Measurements from ENCODE around the gene DIAPH2.

Gene DIAPH2

GRCh38 chrX:97070346-97070745, 385.7 kb downstream of the DIAPH2 start:
- ChIA-PET POLR2A (no interaction called here), CTCF (no interaction called here)
- H3K4me3 ChIP-seq (ENCODE audit: control insufficient read depth in 1 of 7, extremely low read depth in 1 of 7, insufficient read depth in 4 of 7, low read depth in 2 of 7, low read length in 6 of 7) = no peak overlapping the region
- no peaks in the 10 kb centered on the region for H3K27me3 ChIP-seq (replicated peaks in 2 of 5; ENCODE audit: control insufficient read depth in 4 of 5, insufficient read depth in 5 of 5, low read length in 4 of 5)
- DNase-seq = no peak
- H3K4me1 ChIP-seq (ENCODE audit: control extremely low read depth in 1 of 4, control insufficient read depth in 4 of 4, insufficient read depth in 4 of 4, low read length in 3 of 4) = no peaks in the 10 kb centered on the region
- H3K9me3 ChIP-seq (ENCODE audit: control extremely low read depth in 1 of 5, control insufficient read depth in 4 of 5, insufficient read depth in 2 of 5, low read depth in 1 of 5, low read length in 4 of 5) = no peaks in the 10 kb centered on the region
- no CpG with 5 or more reads among the region's 1 CpG for WGBS (ENCODE audit: insufficient coverage)
- H3K36me3 ChIP-seq (ENCODE audit: control insufficient read depth in 4 of 4, insufficient read depth in 4 of 4, low read length in 3 of 4) = no peaks in the 10 kb centered on the region
- no peak overlapping the region for H3K27ac ChIP-seq (ENCODE audit: insufficient read depth in 1 of 2, low read depth in 1 of 2, low read length in 2 of 2, poor library complexity in 1 of 2, severe bottlenecking in 2 of 2)

DNA sequence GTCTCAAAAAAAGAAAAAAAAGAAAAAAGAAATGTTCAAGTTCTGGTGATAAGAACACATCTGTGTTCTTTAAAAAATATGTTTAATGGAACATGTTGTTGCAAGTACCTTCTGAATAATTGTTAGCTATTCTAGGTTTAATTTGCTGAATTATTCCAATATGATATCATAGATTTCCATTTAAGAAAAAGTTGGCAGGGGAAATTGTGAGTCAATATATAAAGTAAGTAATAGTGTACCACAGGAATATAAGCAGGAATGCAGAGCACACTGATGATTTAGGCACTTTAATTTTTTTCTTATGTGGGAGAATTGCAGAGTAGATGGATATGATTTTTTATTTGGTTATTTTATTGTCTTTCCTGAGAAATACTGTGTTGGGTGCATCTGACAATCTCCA, 389.8 kb downstream of the DIAPH2 start:
- Histone ChIP-seq H3K9me3 (ENCODE audit: control extremely low read depth in 1 of 5, control insufficient read depth in 4 of 5, insufficient read depth in 2 of 5, low read depth in 1 of 5, low read length in 4 of 5) (no peaks in the 10 kb centered on the region), H3K4me3 (ENCODE audit: control insufficient read depth in 1 of 7, extremely low read depth in 1 of 7, insufficient read depth in 4 of 7, low read depth in 2 of 7, low read length in 6 of 7) (no peak overlapping the region), H3K27me3 (replicated peaks in 2 of 5; ENCODE audit: control insufficient read depth in 4 of 5, insufficient read depth in 5 of 5, low read length in 4 of 5) (no peaks in the 10 kb centered on the region), H3K4me1 (ENCODE audit: control extremely low read depth in 1 of 4, control insufficient read depth in 4 of 4, insufficient read depth in 4 of 4, low read length in 3 of 4) (no peaks in the 10 kb centered on the region), H3K36me3 (ENCODE audit: control insufficient read depth in 4 of 4, insufficient read depth in 4 of 4, low read length in 3 of 4) (no peaks in the 10 kb centered on the region), H3K27ac (ENCODE audit: insufficient read depth in 1 of 2, low read depth in 1 of 2, low read length in 2 of 2, poor library complexity in 1 of 2, severe bottlenecking in 2 of 2) (no peak overlapping the region)
- DNase-seq = no peak
- CTCF ChIA-PET = no interaction called here
- POLR2A ChIA-PET = no interaction called here

GRCh38 chrX:97089116-97089515, 404.5 kb downstream of the DIAPH2 start:
- ChIA-PET POLR2A (no interaction called here), CTCF (no interaction called here)
- H3K4me3 ChIP-seq (ENCODE audit: control insufficient read depth in 1 of 7, extremely low read depth in 1 of 7, insufficient read depth in 4 of 7, low read depth in 2 of 7, low read length in 6 of 7) = no peak overlapping the region
- 100% methylated on average over 1 of the region's 1 CpG for WGBS (ENCODE audit: insufficient coverage)
- no peak for DNase-seq
- H3K9me3 ChIP-seq (ENCODE audit: control extremely low read depth in 1 of 5, control insufficient read depth in 4 of 5, insufficient read depth in 2 of 5, low read depth in 1 of 5, low read length in 4 of 5) = no peaks in the 10 kb centered on the region
- H3K27ac ChIP-seq (ENCODE audit: insufficient read depth in 1 of 2, low read depth in 1 of 2, low read length in 2 of 2, poor library complexity in 1 of 2, severe bottlenecking in 2 of 2) = no peak overlapping the region
- no peaks in the 10 kb centered on the region for H3K27me3 ChIP-seq (replicated peaks in 2 of 5; ENCODE audit: control insufficient read depth in 4 of 5, insufficient read depth in 5 of 5, low read length in 4 of 5)
- peaks cover 0 to 3% (median 0%) of the 10 kb centered on the region in 4 experiments for H3K36me3 ChIP-seq (ENCODE audit: control insufficient read depth in 4 of 4, insufficient read depth in 4 of 4, low read length in 3 of 4)
- no peaks in the 10 kb centered on the region for H3K4me1 ChIP-seq (ENCODE audit: control extremely low read depth in 1 of 4, control insufficient read depth in 4 of 4, insufficient read depth in 4 of 4, low read length in 3 of 4)

DNA sequence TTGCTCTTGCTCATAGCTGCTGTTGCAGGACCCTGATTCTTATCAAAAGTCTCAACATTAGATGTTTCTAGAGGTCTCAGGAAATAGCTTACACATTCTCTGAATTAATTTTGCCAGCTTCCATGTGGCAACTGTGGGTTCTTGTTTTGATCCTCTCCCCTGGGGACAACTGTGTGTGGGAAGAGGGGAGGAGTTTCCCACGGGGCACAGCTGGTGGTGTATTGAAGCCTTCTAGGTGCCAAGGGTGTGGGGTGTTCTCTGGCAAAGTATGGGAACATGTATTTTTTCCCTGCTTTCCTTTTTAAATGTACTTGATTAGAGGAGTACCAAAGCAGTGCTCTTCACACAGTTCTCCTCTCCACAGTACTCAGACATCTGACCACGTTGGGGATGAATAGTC, 411.7 kb downstream of the DIAPH2 start:
- ChIA-PET CTCF (no interaction called here), POLR2A (no interaction called here)
- no peak overlapping the region for H3K27ac ChIP-seq (ENCODE audit: insufficient read depth in 1 of 2, low read depth in 1 of 2, low read length in 2 of 2, poor library complexity in 1 of 2, severe bottlenecking in 2 of 2)
- H3K27me3 ChIP-seq (replicated peaks in 2 of 5; ENCODE audit: control insufficient read depth in 4 of 5, insufficient read depth in 5 of 5, low read length in 4 of 5) = no peaks in the 10 kb centered on the region
- no peak overlapping the region for H3K4me3 ChIP-seq (ENCODE audit: control insufficient read depth in 1 of 7, extremely low read depth in 1 of 7, insufficient read depth in 4 of 7, low read depth in 2 of 7, low read length in 6 of 7)
- H3K36me3 ChIP-seq (ENCODE audit: control insufficient read depth in 4 of 4, insufficient read depth in 4 of 4, low read length in 3 of 4) = no peaks in the 10 kb centered on the region
- no peak for DNase-seq
- 73% methylated on average over 1 of the region's 2 CpGs for WGBS (ENCODE audit: insufficient coverage)
- no peaks in the 10 kb centered on the region for H3K4me1 ChIP-seq (ENCODE audit: control extremely low read depth in 1 of 4, control insufficient read depth in 4 of 4, insufficient read depth in 4 of 4, low read length in 3 of 4)
- H3K9me3 ChIP-seq (ENCODE audit: control extremely low read depth in 1 of 5, control insufficient read depth in 4 of 5, insufficient read depth in 2 of 5, low read depth in 1 of 5, low read length in 4 of 5) = no peaks in the 10 kb centered on the region

- H3K27ac ChIP-seq (ENCODE audit: insufficient read depth in 1 of 2, low read depth in 1 of 2, low read length in 2 of 2, poor library complexity in 1 of 2, severe bottlenecking in 2 of 2) = no peak overlapping the region
Observed at GRCh38 chrX:97102938-97103337, 418.3 kb downstream of the DIAPH2 start.

GRCh38 chrX:97109730-97110129, 425.1 kb downstream of the DIAPH2 start:
- Histone ChIP-seq H3K27me3 (replicated peaks in 2 of 5; ENCODE audit: control insufficient read depth in 4 of 5, insufficient read depth in 5 of 5, low read length in 4 of 5) (no peaks in the 10 kb centered on the region), H3K4me1 (ENCODE audit: control extremely low read depth in 1 of 4, control insufficient read depth in 4 of 4, insufficient read depth in 4 of 4, low read length in 3 of 4) (no peaks in the 10 kb centered on the region), H3K9me3 (ENCODE audit: control extremely low read depth in 1 of 5, control insufficient read depth in 4 of 5, insufficient read depth in 2 of 5, low read depth in 1 of 5, low read length in 4 of 5) (no peaks in the 10 kb centered on the region), H3K36me3 (ENCODE audit: control insufficient read depth in 4 of 4, insufficient read depth in 4 of 4, low read length in 3 of 4) (no peaks in the 10 kb centered on the region), H3K27ac (ENCODE audit: insufficient read depth in 1 of 2, low read depth in 1 of 2, low read length in 2 of 2, poor library complexity in 1 of 2, severe bottlenecking in 2 of 2) (no peak overlapping the region), H3K4me3 (ENCODE audit: control insufficient read depth in 1 of 7, extremely low read depth in 1 of 7, insufficient read depth in 4 of 7, low read depth in 2 of 7, low read length in 6 of 7) (no peak overlapping the region)
- CTCF ChIA-PET = no interaction called here
- WGBS (ENCODE audit: insufficient coverage) = no CpG with 5 or more reads among the region's 1 CpG
- POLR2A ChIA-PET = no interaction called here
- no peak for DNase-seq

More at GRCh38 chrX:97102938-97103337, 418.3 kb downstream of the DIAPH2 start:
- no peaks in the 10 kb centered on the region for H3K27me3 ChIP-seq (replicated peaks in 2 of 5; ENCODE audit: control insufficient read depth in 4 of 5, insufficient read depth in 5 of 5, low read length in 4 of 5)
- H3K4me1 ChIP-seq (ENCODE audit: control extremely low read depth in 1 of 4, control insufficient read depth in 4 of 4, insufficient read depth in 4 of 4, low read length in 3 of 4) = no peaks in the 10 kb centered on the region
- no peak overlapping the region for H3K4me3 ChIP-seq (ENCODE audit: control insufficient read depth in 1 of 7, extremely low read depth in 1 of 7, insufficient read depth in 4 of 7, low read depth in 2 of 7, low read length in 6 of 7)
- POLR2A ChIA-PET = no interaction called here
- CTCF ChIA-PET = no interaction called here
- H3K9me3 ChIP-seq (ENCODE audit: control extremely low read depth in 1 of 5, control insufficient read depth in 4 of 5, insufficient read depth in 2 of 5, low read depth in 1 of 5, low read length in 4 of 5) = no peaks in the 10 kb centered on the region
- peak in 2 of 3 donors; percentile 29 to 51 for DNase-seq
- no peaks in the 10 kb centered on the region for H3K36me3 ChIP-seq (ENCODE audit: control insufficient read depth in 4 of 4, insufficient read depth in 4 of 4, low read length in 3 of 4)

DNA sequence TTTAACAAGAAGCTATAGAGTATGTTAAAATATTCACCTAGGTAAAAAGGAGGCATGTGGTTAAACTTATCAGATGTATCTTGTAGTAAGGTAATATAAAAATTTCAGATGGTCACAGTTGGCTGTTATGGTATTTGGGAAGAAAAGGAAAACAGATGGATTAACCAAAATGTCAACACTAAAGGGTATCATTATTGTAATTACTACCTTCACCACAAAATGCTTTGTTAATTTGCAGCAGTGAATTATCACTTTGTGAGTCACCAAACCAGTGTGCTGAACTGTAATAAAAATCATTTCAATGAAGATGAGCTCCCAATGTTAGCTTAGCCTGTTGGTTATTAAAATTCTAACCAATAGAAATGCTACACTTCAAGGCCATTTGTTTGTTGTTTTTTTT, 432.9 kb downstream of the DIAPH2 start:
- POLR2A ChIA-PET = no interaction called here
- no peaks in the 10 kb centered on the region for H3K27me3 ChIP-seq (replicated peaks in 2 of 5; ENCODE audit: control insufficient read depth in 4 of 5, insufficient read depth in 5 of 5, low read length in 4 of 5)
- no peaks in the 10 kb centered on the region for H3K9me3 ChIP-seq (ENCODE audit: control extremely low read depth in 1 of 5, control insufficient read depth in 4 of 5, insufficient read depth in 2 of 5, low read depth in 1 of 5, low read length in 4 of 5)
- DNase-seq = no peak
- H3K4me1 ChIP-seq (ENCODE audit: control extremely low read depth in 1 of 4, control insufficient read depth in 4 of 4, insufficient read depth in 4 of 4, low read length in 3 of 4) = no peaks in the 10 kb centered on the region
- H3K27ac ChIP-seq (ENCODE audit: insufficient read depth in 1 of 2, low read depth in 1 of 2, low read length in 2 of 2, poor library complexity in 1 of 2, severe bottlenecking in 2 of 2) = no peak overlapping the region
- H3K4me3 ChIP-seq (ENCODE audit: control insufficient read depth in 1 of 7, extremely low read depth in 1 of 7, insufficient read depth in 4 of 7, low read depth in 2 of 7, low read length in 6 of 7) = no peak overlapping the region
- no peaks in the 10 kb centered on the region for H3K36me3 ChIP-seq (ENCODE audit: control insufficient read depth in 4 of 4, insufficient read depth in 4 of 4, low read length in 3 of 4)
- CTCF ChIA-PET = no interaction called here

Measured in common myeloid progenitor, CD34-positive (primary cell).